HG03432 (cell line): ENCODE data around the gene SHISA8.
A peak's percentile ranks its signal among the peaks of the same experiment; 100 is the strongest.

Source experiments
- ATAC-seq: cut with Tn5 transposase; IDR thresholded peaks from one replicate; pipeline ENCODE4 v1.9.1; 2021; ENCODE audit warnings: mild to moderate bottlenecking, moderate library complexity; ENCODE audit not compliant: unreplicated experiment

The SHISA8 gene

GRCh38 chr22:41934284-41935014 is 19.6 kb upstream of the SHISA8 start:
- no peak for ATAC-seq

GRCh38 chr22:41933411-41934177 is 18.7 kb upstream of the SHISA8 start:
- ATAC-seq = no peak

- no peak for ATAC-seq
Measured at GRCh38 chr22:41932353-41932752, 17.5 kb upstream of the SHISA8 start.

- ATAC-seq = no peak
Measured at GRCh38 chr22:41931701-41932269, 16.9 kb upstream of the SHISA8 start.

- no peak for ATAC-seq
Measured at GRCh38 chr22:41929418-41929810, 14.5 kb upstream of the SHISA8 start.

GRCh38 chr22:41928593-41929417 is 13.9 kb upstream of the SHISA8 start:
- ATAC-seq = no peak

- no peak for ATAC-seq
Measured at GRCh38 chr22:41927813-41928212, 12.9 kb upstream of the SHISA8 start.

- peak; percentile 44 for ATAC-seq
Measured at GRCh38 chr22:41925783-41926460, 11.0 kb upstream of the SHISA8 start.

- ATAC-seq = no peak
Measured at GRCh38 chr22:41923595-41924276, 8.9 kb upstream of the SHISA8 start.

GRCh38 chr22:41922940-41923594 is 8.2 kb upstream of the SHISA8 start:
- ATAC-seq = no peak

- no peak for ATAC-seq
Measured at GRCh38 chr22:41922328-41922727, 7.5 kb upstream of the SHISA8 start.

GRCh38 chr22:41920271-41920976 is 5.5 kb upstream of the SHISA8 start:
- peak; percentile 23 for ATAC-seq

- peak; percentile 44 for ATAC-seq
Measured at GRCh38 chr22:41919357-41920224, 4.7 kb upstream of the SHISA8 start.

- no peak for ATAC-seq
Measured at GRCh38 chr22:41917903-41918791, 3.3 kb upstream of the SHISA8 start.

- no peak for ATAC-seq
Measured at GRCh38 chr22:41917375-41917902, 2.6 kb upstream of the SHISA8 start.

- ATAC-seq = no peak
Measured at GRCh38 chr22:41916745-41917358, 2.0 kb upstream of the SHISA8 start.
